Aorta (tissue), 5 donors: ENCODE results near the gene A1CF. TPM values are rescaled to one million over a fixed set of nuclear protein-coding genes. Genes with fewer than 3 reads are reported as not detected.
"Not testable (repeated sequence)": the region's sequence is repeated elsewhere in the genome, so short reads cannot be mapped to it uniquely, and the experiment has no call there.

ENCODE experiments used
- ATAC-seq: fragments of 200-7000 bp; cut with Tn5 transposase; one replicate; pipeline ENCODE4 v1.9.1; 2022; ENCODE audit warnings: moderate library complexity; ENCODE audit not compliant: low FRiP score
- DNase-seq, 2 donors: peaks; one replicate each; pipeline ENCODE4 v3.0.0-alpha.2; 2020
- H3K27ac ChIP-seq, 2 donors: one replicate each; pipeline ENCODE4 v1.5.1; 2013; ENCODE audit warnings: low read length in 2 of 2, mild to moderate bottlenecking in 2 of 2, moderate library complexity in 2 of 2, control low read depth in 1 of 2, inconsistent platforms in 1 of 2, low read depth in 1 of 2
- H3K27me3 ChIP-seq, 2 donors: one replicate each; pipeline ENCODE4 v1.6.1; 2013; ENCODE audit warnings: control low read depth in 1 of 2, low read length in 1 of 2, mild to moderate bottlenecking in 1 of 2, moderate library complexity in 1 of 2; ENCODE audit not compliant: insufficient read depth in 2 of 2, control insufficient read depth in 1 of 2
- H3K36me3 ChIP-seq, 2 donors: one replicate each; pipeline ENCODE4 v1.6.1; 2013; ENCODE audit warnings: control low read depth in 1 of 2, low read length in 1 of 2, mild to moderate bottlenecking in 1 of 2; ENCODE audit not compliant: insufficient read depth in 2 of 2, control insufficient read depth in 1 of 2
- H3K4me1 ChIP-seq, 2 donors: one replicate each; pipeline ENCODE4 v1.6.1; 2013; ENCODE audit warnings: low read length in 2 of 2, control low read depth in 1 of 2, mild to moderate bottlenecking in 1 of 2, moderate library complexity in 1 of 2; ENCODE audit not compliant: insufficient read depth in 2 of 2, control insufficient read depth in 1 of 2
- H3K4me3 ChIP-seq, 2 donors: one replicate each; pipeline ENCODE4 v1.5.1; 2013; ENCODE audit warnings: low read length in 2 of 2, control low read depth in 1 of 2, mild to moderate bottlenecking in 1 of 2
- H3K9me3 ChIP-seq: one replicate; pipeline ENCODE4 v1.6.1; 2013; ENCODE audit warnings: mild to moderate bottlenecking, low read length; ENCODE audit not compliant: control insufficient read depth
- WGBS, 2 donors: extraction: QIAGEN DNeasy Blood & Tissue Kit; methylation state at CpG; one replicate each; pipeline ENCODE4 v1.1.7; 2013; 5-methylcytosine and 5-hydroxymethylcytosine counted together
- intact Hi-C, 2 donors: fragments of 100-400 bp; cut with DNase I; formaldehyde crosslinking; loops; one replicate each; pipeline versions ENCODE4 v1.14.2 to v1.15.0; 2022
- polyA plus RNA-seq, 2 donors: library from polyadenylated mRNA; stranded (reverse); fragments of 200-250 nt; gene quantifications; one replicate each; pipeline ENCODE4 v1.2.3, GENCODE V29; 2013
- total RNA-seq, 2 donors: library from RNA; stranded (reverse); fragmentation: NEBNext Ultra II Directional; extraction: Animal tissue kit (Norgen Biotek cat#: 25700); gene quantifications; one replicate each; pipeline ENCODE4 v1.2.1, GENCODE V29; 2021
- donor health status: healthy with polysubstance abuse.
- donor health status: Bipolar disorder and iron deficiency.
- donor health status: DM: no; HTN: no; CAD: no.
- donor health status: DM: no; HTN: no; CAD: no.
- donor health status: DM: yes; HTN: yes; CAD: no.

The A1CF gene
- total and polyA plus RNA-seq, 4 donors, result 4.8 TPM; not detected in 3

DNA sequence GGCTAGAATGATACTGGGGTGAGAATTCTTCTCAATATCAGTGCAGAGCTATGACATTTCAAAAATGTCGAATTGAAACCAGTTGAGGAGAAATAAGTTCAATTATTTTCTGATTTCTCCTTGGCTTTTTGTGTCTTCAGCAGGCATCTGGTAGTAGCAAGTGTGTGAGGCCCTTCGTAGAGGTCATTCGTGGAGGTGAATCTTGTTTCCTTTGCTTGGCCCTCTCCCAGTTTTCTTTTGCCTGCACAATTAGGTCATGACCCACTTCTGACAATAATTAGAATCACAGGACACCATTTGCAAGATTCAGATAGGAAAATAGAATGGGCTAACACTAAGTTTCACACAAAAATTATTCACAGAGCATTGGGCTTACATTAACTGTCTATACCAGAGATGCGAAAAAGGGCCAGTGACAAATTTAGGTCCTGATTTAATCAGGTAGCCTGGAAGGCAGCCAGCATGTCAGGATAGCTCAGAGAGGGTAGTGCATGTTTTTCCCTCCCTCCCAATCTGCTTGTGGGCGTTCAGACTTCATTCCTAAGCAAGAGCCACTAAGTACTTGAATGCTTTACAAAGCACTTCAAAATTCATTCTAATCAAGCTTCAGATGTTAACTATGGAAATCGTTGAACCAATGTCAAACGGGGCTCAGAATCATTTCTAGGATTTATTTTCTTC lies 24.0 kb upstream of the A1CF start:
- no peaks in the 10 kb centered on the region for H3K36me3 ChIP-seq
- H3K4me3 ChIP-seq, result no peak overlapping the region
- WGBS, 2 donors, result 84 to 86% methylated on average over 7 of the region's 7 CpGs
- H3K27ac ChIP-seq, result no peak overlapping the region
- intact Hi-C loops, result no loop called here
- H3K27me3 ChIP-seq, result no peaks in the 10 kb centered on the region
- H3K9me3 ChIP-seq, result no peaks in the 10 kb centered on the region
- no peak for ATAC-seq
- H3K4me1 ChIP-seq, result no peaks in the 10 kb centered on the region
- DNase-seq, result no peak

DNA sequence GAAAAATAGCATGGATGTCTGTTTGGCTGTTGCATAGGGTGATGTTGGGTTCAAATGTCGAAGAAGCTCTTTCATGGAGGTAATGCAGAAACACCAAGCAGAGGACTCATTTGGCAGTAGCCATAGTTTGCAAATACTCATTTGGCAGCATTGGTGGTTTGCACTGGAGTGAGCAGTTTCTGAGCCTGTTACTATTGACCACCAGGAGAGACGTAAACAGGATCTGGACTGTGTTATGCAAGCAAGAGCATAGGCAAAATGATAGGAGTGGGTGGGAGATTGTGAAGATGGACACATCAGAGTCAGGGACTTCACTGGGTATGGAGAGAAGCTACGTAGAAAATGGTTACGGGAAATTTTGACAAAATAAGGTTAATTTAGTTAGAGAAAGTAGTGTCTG lies 22.9 kb upstream of the A1CF start:
- intact Hi-C loops, result no loop called here
- H3K27me3 ChIP-seq, result no peaks in the 10 kb centered on the region
- WGBS, 2 donors, result 94% methylated on average over 4 of the region's 4 CpGs
- no peak overlapping the region for H3K27ac ChIP-seq
- no peak overlapping the region for H3K4me3 ChIP-seq
- H3K36me3 ChIP-seq, result no peaks in the 10 kb centered on the region
- H3K4me1 ChIP-seq, result no peaks in the 10 kb centered on the region
- DNase-seq (no peak), ATAC-seq (no peak)
- H3K9me3 ChIP-seq, result no peaks in the 10 kb centered on the region

DNA sequence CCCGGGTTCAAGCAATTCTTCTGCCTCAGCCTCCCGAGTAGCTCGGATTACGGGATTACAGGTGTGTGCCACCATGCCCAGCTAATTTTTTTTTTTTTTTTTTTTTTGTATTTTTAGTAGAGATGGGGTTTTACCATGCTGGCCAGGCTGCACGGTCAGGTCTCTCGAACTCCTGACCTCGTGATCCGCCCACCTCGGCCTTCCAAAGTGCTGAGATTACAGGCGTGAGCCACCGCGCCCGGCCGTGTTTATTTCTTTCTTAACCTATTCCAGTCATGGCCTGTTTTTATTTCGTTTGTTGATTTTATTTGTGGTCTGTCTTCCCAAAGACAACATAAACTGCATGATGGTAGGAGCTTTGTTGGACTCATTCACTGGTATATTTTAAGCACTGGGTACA lies 20.4 kb upstream of the A1CF start:
- H3K27ac ChIP-seq, H3K27me3 ChIP-seq, DNase-seq, H3K36me3 ChIP-seq, H3K9me3 ChIP-seq, ATAC-seq, H3K4me3 ChIP-seq, intact Hi-C loops, H3K4me1 ChIP-seq: not testable (repeated sequence)
- WGBS, 2 donors, result 90% methylated on average over 15 of the region's 15 CpGs

DNA sequence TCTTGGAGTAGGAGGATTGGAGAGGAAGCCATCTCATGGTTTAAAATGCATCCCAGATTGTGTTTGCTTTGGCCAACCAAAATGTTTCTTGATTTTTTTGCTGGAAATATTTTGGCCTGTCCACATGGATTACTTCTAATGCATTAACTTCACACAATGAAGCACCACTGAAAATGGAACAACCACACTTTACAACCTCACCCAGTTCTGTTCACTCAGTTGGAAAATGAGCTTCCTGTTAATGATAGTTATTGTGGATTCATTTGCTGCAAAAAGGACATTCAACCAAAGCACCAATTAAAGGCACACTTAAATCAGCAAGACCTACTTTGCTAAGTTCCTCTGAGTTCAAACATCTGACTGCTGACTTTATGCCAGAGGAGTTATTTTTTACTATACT lies 11.3 kb upstream of the A1CF start:
- Histone ChIP-seq H3K4me1 (no peaks in the 10 kb centered on the region), H3K27ac (no peak overlapping the region), H3K36me3 (no peaks in the 10 kb centered on the region), H3K4me3 (no peak overlapping the region), H3K9me3 (peaks cover 2% of the 10 kb centered on the region), H3K27me3 (no peaks in the 10 kb centered on the region)
- no peak for ATAC-seq
- intact Hi-C loops, result no loop called here
- DNase-seq, result no peak

DNA sequence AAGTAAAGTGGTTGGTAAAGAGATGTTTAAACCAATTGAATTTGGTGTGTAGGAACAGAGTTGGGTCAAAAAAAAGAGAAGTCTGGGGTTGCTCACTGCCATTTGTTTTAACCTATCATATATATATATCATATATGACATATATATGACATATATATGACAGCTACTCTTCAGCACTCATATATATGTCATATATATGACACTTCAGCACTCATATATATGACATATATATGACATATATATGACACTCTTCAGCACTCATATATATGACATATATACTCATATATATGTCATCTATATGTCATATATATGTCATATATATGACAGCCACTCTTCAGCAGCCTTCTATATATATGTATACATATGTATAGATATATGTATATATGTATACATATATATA lies 8.9 kb upstream of the A1CF start:
- no peak overlapping the region for H3K27ac ChIP-seq
- intact Hi-C loops, result no loop called here
- no peaks in the 10 kb centered on the region for H3K9me3 ChIP-seq
- no peak overlapping the region for H3K4me3 ChIP-seq
- ATAC-seq, result no peak
- no peaks in the 10 kb centered on the region for H3K36me3 ChIP-seq
- DNase-seq, result no peak
- no peaks in the 10 kb centered on the region for H3K27me3 ChIP-seq
- H3K4me1 ChIP-seq, result no peaks in the 10 kb centered on the region

DNA sequence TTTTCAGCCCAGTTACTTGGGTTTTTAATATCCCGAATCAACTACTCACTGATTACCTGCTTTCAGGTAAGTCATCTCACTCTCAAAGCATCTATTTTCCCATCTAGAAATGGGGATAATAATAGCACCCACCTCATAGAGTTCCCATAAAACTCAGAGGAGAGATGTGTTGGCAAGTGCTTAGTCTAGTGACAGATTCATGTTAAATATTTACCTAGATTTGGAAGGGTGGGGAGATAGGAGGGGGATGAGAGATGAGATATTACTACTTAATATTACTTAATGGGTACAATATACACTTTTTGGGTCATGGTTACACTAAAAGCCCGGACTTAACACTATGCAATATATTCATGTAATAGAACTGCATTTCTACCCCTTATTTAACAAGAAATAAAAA lies 7.0 kb upstream of the A1CF start:
- no peaks in the 10 kb centered on the region for H3K27me3 ChIP-seq
- no peak overlapping the region for H3K27ac ChIP-seq
- WGBS, 2 donors, result 82 to 87% methylated on average over 2 of the region's 2 CpGs
- no peaks in the 10 kb centered on the region for H3K36me3 ChIP-seq
- H3K9me3 ChIP-seq, result no peaks in the 10 kb centered on the region
- no peak for ATAC-seq
- no peaks in the 10 kb centered on the region for H3K4me1 ChIP-seq
- H3K4me3 ChIP-seq, result no peak overlapping the region
- no peak for DNase-seq
- intact Hi-C loops, result no loop called here

DNA sequence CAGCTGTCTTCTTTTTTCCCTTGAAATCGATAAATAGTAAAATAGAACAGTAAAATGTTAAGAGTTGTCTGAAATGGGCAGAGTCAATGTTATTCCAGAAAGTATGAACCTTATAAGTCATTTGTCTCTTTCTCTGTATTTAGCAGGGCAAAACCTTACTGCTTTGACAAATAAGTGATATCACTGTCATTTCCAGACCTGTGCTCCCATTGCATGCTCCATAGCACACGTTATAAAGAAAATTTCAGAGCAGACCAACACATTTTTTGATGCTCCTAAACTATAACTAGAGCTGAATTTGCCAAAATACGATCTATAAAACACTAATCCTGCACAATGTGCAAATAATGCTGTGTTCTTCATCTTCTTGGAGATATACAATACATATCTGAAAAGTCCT lies 1.1 kb downstream of the A1CF start:
- no peaks in the 10 kb centered on the region for H3K36me3 ChIP-seq

DNA sequence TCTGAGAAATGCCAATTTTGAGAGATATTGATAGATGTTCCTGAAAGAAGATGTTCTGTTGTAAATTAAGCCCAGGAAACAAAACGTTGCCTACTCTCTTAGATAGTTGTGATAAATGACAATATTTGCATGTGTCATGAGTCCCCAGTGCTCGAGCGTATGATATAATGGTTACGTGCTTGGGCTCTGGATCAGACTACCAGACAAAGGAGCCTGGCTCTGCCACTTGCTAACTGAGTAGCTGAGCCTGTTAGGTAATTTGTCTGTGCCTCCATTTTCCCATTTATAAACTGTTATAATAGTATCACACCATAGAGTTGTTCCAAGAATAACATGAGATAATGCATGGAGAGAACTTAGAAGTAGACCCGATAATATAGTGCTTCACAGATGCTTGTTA lies 1.8 kb downstream of the A1CF start:
- H3K4me1 ChIP-seq, result no peaks in the 10 kb centered on the region
- no peak for DNase-seq
- no peaks in the 10 kb centered on the region for H3K9me3 ChIP-seq
- intact Hi-C loops, result no loop called here
- no peak overlapping the region for H3K27ac ChIP-seq
- H3K36me3 ChIP-seq, result no peaks in the 10 kb centered on the region
- no peaks in the 10 kb centered on the region for H3K27me3 ChIP-seq
- 14 to 19% methylated on average over 5 of the region's 5 CpGs for WGBS, 2 donors
- no peak overlapping the region for H3K4me3 ChIP-seq
- ATAC-seq, result no peak

More for the DNA sequence above, 1.1 kb downstream of the A1CF start:
- DNase-seq (no peak), ATAC-seq (no peak)
- H3K27ac ChIP-seq, result no peak overlapping the region
- intact Hi-C loops, result no loop called here
- H3K4me3 ChIP-seq, result no peak overlapping the region
- WGBS, 2 donors, result 43 to 44% methylated on average over 3 of the region's 3 CpGs
- H3K27me3 ChIP-seq, result no peaks in the 10 kb centered on the region
- no peaks in the 10 kb centered on the region for H3K9me3 ChIP-seq
- no peaks in the 10 kb centered on the region for H3K4me1 ChIP-seq

DNA sequence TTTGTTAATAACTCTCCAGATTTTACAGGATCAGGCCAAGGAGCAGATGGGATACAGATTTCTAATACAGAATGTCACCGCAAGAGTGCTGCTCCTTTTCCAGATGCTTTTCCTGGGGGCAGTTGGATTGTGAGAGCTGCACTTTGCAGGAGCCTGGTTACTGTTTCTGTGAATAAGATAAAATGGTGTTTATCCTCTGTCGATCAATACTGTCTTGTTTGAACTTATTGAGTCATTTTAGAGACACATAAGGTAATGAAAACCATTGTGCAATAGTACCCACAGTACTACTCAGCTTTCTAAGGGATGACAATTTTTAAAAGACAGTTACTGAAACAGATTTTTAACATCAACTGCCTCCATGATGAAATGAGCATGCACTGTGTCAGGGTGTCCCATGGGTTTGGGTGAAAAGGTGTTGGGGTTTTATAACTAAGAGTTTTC lies 2.9 kb downstream of the A1CF start:
- WGBS, 2 donors, result 69 to 91% methylated on average over 2 of the region's 2 CpGs
- Histone ChIP-seq H3K27ac (no peak overlapping the region), H3K9me3 (no peaks in the 10 kb centered on the region), H3K4me3 (no peak overlapping the region), H3K4me1 (no peaks in the 10 kb centered on the region), H3K27me3 (no peaks in the 10 kb centered on the region), H3K36me3 (no peaks in the 10 kb centered on the region)
- DNase-seq (no peak), ATAC-seq (no peak)
- intact Hi-C loops, result no loop called here
